Ovary (tissue), 3 donors: ENCODE data around the gene C4A.
"Not testable (repeated sequence)": the region's sequence is repeated elsewhere in the genome, so short reads cannot be mapped to it uniquely, and the experiment has no call there.

Source experiments
- CTCF ChIP-seq, 3 donors: fragments of 450-650 bp in 2 of 3; fragments of 200-600 bp in 1 of 3; IDR thresholded peaks; one replicate each; pipeline versions ENCODE4 v1.5.1 to v1.8.0; 2016 to 2022; ENCODE audit warnings: antibody characterized with exemption in 3 of 3, mild to moderate bottlenecking in 1 of 3
- EP300 ChIP-seq: sonication (generic); formaldehyde crosslinking; IDR thresholded peaks from one replicate; pipeline ENCODE4 v1.6.1; 2017; ENCODE audit warnings: antibody characterized with exemption
- POLR2A ChIP-seq: fragments of 450-650 bp; IDR thresholded peaks from one replicate; pipeline ENCODE4 v1.6.1; 2017; ENCODE audit warnings: antibody characterized with exemption, mild to moderate bottlenecking, moderate library complexity
- donor health status: DM: no; HTN: no; CAD: no.

DNA sequence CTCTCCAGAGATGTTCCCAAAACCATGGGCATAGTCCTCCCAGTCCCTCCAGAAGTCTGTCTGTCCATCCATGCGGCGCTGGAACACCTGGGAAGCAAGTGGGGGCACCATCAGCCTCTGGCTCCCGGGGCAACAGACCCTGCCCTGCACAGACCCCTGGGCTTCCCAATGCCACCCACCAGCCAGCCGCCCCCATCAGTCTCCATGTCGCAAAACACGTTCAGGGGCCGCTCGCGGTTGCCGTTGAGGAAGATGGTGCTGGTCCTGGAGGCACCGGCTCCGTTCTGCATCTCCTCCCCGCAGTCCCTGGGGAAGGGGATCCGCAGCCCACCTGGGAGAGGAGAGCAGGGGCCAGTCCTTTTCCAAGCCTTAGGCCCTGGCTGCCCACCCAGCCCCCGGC is 60.4 kb downstream of the C4A start:
- TF ChIP-seq POLR2A; CTCF (IDR thresholded peaks at IDR 0.05); EP300: not testable (repeated sequence)
